SU-DHL-6 (cell line): ENCODE data around the gene KLHL30.

Experiments used
- H2AFZ ChIP-seq: fragments of 200-600 bp; sonication (generic); 2 replicates; pipeline ENCODE4 v1.6.1; 2014; ENCODE audit warnings: low read depth, mild to moderate bottlenecking, moderate library complexity, mixed read lengths, antibody characterized with exemption, low read length; ENCODE audit not compliant: severe bottlenecking
- H3F3A ChIP-seq: fragments of 200-600 bp; shearing (Covaris generic); 2 replicates; pipeline ENCODE4 v1.6.0; 2016; ENCODE audit warnings: antibody characterized with exemption, mild to moderate bottlenecking; ENCODE audit not compliant: insufficient read depth
- H3K27ac ChIP-seq: fragments of 200-600 bp; sonication (generic); 2 replicates; pipeline ENCODE4 v1.5.1; 2016; ENCODE audit warnings: low read depth, mild to moderate bottlenecking, low read length, moderate library complexity, mixed read lengths
- H3K27me3 ChIP-seq: fragments of 200-600 bp; sonication (generic), shearing (Covaris generic); 2 replicates; pipeline ENCODE4 v1.6.0; 2014; ENCODE audit warnings: mild to moderate bottlenecking, low read length
- H3K36me3 ChIP-seq: fragments of 200-600 bp; sonication (generic); 2 replicates; pipeline ENCODE4 v1.6.1; 2014; ENCODE audit warnings: mild to moderate bottlenecking, low read length, mixed read lengths
- H3K4me2 ChIP-seq: fragments of 300-600, 200-600 bp; shearing (Covaris generic), sonication (generic); 2 replicates; pipeline ENCODE4 v1.6.0; 2014; ENCODE audit warnings: low read length, low read depth, mild to moderate bottlenecking; ENCODE audit not compliant: poor library complexity, severe bottlenecking
- H3K4me3 ChIP-seq: fragments of 200-600 bp; sonication (generic); 2 replicates; pipeline ENCODE4 v1.5.1; 2014; ENCODE audit warnings: antibody characterized with exemption, low read length, mild to moderate bottlenecking, mixed read lengths; ENCODE audit not compliant: insufficient read depth, poor library complexity, severe bottlenecking
- H3K79me2 ChIP-seq: fragments of 200-600 bp; sonication (generic); 2 replicates; pipeline ENCODE4 v1.6.1; 2014; ENCODE audit warnings: mild to moderate bottlenecking, low read length, moderate library complexity; ENCODE audit not compliant: insufficient read depth
- H3K9ac ChIP-seq: fragments of 200-600 bp; sonication (generic); 2 replicates; pipeline ENCODE4 v1.7.0; 2014; ENCODE audit warnings: mild to moderate bottlenecking, low read length
- H3K9me2 ChIP-seq: fragments of 200-600 bp; sonication (generic); replicated peaks from 2 replicates; pipeline ENCODE4 v1.6.1; 2014; ENCODE audit warnings: low read length; ENCODE audit not compliant: insufficient read depth
- H3K9me3 ChIP-seq: fragments of 200-600 bp; sonication (generic); 2 replicates; pipeline ENCODE4 v1.6.1; 2014; ENCODE audit warnings: low read length, mixed read lengths; ENCODE audit not compliant: insufficient read depth
- H4K20me1 ChIP-seq: fragments of 200-600 bp; sonication (generic); 2 replicates; pipeline ENCODE4 v1.6.1; 2014; ENCODE audit warnings: low read depth, mild to moderate bottlenecking, antibody characterized with exemption, low read length, moderate library complexity, mixed read lengths
- CTCF ChIP-seq: fragments of 200-600 bp; sonication (generic); IDR thresholded peaks from one replicate; pipeline ENCODE4 v1.5.1; 2017; ENCODE audit warnings: antibody characterized with exemption, mild to moderate bottlenecking, low read length, moderate library complexity; ENCODE audit not compliant: insufficient read depth, poor library complexity, severe bottlenecking
- EZH2phosphoT487 ChIP-seq: fragments of 200-600 bp; sonication (generic), shearing (Covaris generic); conservative IDR thresholded peaks from 2 replicates; pipeline ENCODE4 v1.6.1; 2018; ENCODE audit warnings: mild to moderate bottlenecking, antibody characterized with exemption, low read length, moderate library complexity, mixed read lengths

The KLHL30 gene

GRCh38 chr2:238097988-238098871 lies 40.2 kb upstream of the KLHL30 start:
- Histone ChIP-seq H3K4me3 (peak overlapping the region; percentile 3), H3K36me3 (no peaks in the 10 kb centered on the region), H3K27me3 (no peaks in the 10 kb centered on the region), H3K9ac (no peak overlapping the region), H3K9me2 (no peaks in the 10 kb centered on the region), H3K9me3 (no peaks in the 10 kb centered on the region), H3K79me2 (no peaks in the 10 kb centered on the region), H3F3A (0 out of 2 replicates have a peak, but pooled peaks cover 5% of the 10 kb centered on the region), H3K4me2 (peak overlapping the region; percentile 32), H2AFZ (no peak overlapping the region), H3K27ac (no peak overlapping the region), H4K20me1 (no peaks in the 10 kb centered on the region)
- TF ChIP-seq CTCF, result no peak
- no peak for TF ChIP-seq EZH2phosphoT487

GRCh38 chr2:238098901-238099713 lies 39.4 kb upstream of the KLHL30 start:
- no peak for TF ChIP-seq CTCF
- no peak for TF ChIP-seq EZH2phosphoT487
- H2AFZ ChIP-seq, result no peak overlapping the region
- no peaks in the 10 kb centered on the region for H4K20me1 ChIP-seq
- H3K9me3 ChIP-seq, result no peaks in the 10 kb centered on the region
- peak overlapping the region; percentile 3 for H3K4me3 ChIP-seq
- no peaks in the 10 kb centered on the region for H3K79me2 ChIP-seq
- no peak overlapping the region for H3K9ac ChIP-seq
- 0 out of 2 replicates have a peak, but pooled peaks cover 5% of the 10 kb centered on the region for H3F3A ChIP-seq
- no peaks in the 10 kb centered on the region for H3K27me3 ChIP-seq
- peak overlapping the region; percentile 32 for H3K4me2 ChIP-seq
- H3K27ac ChIP-seq, result no peak overlapping the region
- no peaks in the 10 kb centered on the region for H3K9me2 ChIP-seq
- no peaks in the 10 kb centered on the region for H3K36me3 ChIP-seq

- Histone ChIP-seq H3K27ac (no peak overlapping the region), H3K79me2 (no peaks in the 10 kb centered on the region), H3K36me3 (no peaks in the 10 kb centered on the region), H3F3A (0 out of 2 replicates have a peak, but pooled peaks cover 5% of the 10 kb centered on the region), H4K20me1 (no peaks in the 10 kb centered on the region), H3K4me2 (no peak overlapping the region), H3K9me2 (no peaks in the 10 kb centered on the region), H3K9ac (no peak overlapping the region), H3K4me3 (no peak overlapping the region), H3K9me3 (no peaks in the 10 kb centered on the region), H2AFZ (no peak overlapping the region), H3K27me3 (no peaks in the 10 kb centered on the region)
- TF ChIP-seq CTCF (no peak), EZH2phosphoT487 (no peak)
Measured at GRCh38 chr2:238099714-238100048, 38.8 kb upstream of the KLHL30 start.
